ENCODE results near the gene PRL.

DNA sequence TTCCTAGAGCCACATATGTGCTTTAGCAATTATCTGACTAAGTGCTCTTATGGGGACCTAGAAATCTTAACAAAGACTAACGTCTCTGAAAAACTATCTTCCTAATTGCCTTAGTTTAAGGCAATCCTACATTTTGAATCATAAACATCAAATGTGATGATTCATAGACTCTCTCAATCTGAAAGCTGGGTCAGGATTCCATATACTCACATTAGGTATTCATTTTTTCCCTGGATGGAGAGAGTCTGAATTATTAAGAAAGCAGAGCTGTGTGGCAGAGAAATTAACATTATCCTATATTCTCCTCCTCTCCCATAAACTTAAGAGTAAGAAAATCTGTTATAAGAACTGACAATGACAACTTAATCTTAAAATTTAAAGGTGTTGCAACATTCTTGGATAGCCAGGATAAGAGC, 1.6 kb upstream of the PRL start:
- TF ChIP-seq, protein P1, sequence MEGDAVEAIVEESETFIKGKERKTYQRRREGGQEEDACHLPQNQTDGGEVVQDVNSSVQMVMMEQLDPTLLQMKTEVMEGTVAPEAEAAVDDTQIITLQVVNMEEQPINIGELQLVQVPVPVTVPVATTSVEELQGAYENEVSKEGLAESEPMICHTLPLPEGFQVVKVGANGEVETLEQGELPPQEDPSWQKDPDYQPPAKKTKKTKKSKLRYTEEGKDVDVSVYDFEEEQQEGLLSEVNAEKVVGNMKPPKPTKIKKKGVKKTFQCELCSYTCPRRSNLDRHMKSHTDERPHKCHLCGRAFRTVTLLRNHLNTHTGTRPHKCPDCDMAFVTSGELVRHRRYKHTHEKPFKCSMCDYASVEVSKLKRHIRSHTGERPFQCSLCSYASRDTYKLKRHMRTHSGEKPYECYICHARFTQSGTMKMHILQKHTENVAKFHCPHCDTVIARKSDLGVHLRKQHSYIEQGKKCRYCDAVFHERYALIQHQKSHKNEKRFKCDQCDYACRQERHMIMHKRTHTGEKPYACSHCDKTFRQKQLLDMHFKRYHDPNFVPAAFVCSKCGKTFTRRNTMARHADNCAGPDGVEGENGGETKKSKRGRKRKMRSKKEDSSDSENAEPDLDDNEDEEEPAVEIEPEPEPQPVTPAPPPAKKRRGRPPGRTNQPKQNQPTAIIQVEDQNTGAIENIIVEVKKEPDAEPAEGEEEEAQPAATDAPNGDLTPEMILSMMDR (IDR thresholded peaks at IDR 0.05; ENCODE audit: poor library complexity, severe bottlenecking) = no peak
- TF ChIP-seq POLR2AphosphoS5 (IDR thresholded peaks at IDR 0.05) = no peak

All from neural cell (in vitro differentiated cells).